ENCODE data around the gene AFG3L2.

DNA sequence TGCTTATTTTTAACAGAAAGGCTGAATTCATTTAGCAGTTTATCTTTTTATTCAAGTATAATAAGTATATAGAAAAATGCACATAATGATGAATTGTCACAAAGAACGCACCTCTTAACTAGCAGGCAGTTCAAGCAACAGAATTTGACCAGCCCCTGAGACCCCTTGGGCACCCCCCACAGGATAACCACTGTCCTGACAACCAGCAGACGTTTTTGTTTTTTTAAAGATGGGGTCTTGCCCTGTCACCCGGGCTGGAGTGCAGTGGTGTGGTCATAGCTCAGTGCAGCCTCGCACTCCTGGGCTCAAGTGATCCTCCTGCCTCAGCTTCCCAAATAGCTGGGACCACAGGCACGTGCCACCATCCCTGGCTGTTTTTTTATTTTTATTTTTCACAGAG, 44.7 kb upstream of the AFG3L2 start:
- no peak for TF ChIP-seq ZNF23 (CRISPR knock-in tag; IDR thresholded peaks at IDR 0.05)
- no peak for TF ChIP-seq EZH2 (IDR thresholded peaks at IDR 0.05; ENCODE audit: borderline replicate concordance, low read depth, low read length)
- TF ChIP-seq NCOA1 (IDR thresholded peaks at IDR 0.05; ENCODE audit: low read depth) = no peak
- TF ChIP-seq, protein P1, sequence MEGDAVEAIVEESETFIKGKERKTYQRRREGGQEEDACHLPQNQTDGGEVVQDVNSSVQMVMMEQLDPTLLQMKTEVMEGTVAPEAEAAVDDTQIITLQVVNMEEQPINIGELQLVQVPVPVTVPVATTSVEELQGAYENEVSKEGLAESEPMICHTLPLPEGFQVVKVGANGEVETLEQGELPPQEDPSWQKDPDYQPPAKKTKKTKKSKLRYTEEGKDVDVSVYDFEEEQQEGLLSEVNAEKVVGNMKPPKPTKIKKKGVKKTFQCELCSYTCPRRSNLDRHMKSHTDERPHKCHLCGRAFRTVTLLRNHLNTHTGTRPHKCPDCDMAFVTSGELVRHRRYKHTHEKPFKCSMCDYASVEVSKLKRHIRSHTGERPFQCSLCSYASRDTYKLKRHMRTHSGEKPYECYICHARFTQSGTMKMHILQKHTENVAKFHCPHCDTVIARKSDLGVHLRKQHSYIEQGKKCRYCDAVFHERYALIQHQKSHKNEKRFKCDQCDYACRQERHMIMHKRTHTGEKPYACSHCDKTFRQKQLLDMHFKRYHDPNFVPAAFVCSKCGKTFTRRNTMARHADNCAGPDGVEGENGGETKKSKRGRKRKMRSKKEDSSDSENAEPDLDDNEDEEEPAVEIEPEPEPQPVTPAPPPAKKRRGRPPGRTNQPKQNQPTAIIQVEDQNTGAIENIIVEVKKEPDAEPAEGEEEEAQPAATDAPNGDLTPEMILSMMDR (IDR thresholded peaks at IDR 0.05 in 2 of 3, conservative IDR thresholded peaks at IDR 0.05 in 1 of 3; ENCODE audit: insufficient read depth in 2 of 3, low read depth in 1 of 3, low read length in 3 of 3) = no peak
- TF ChIP-seq POLR2A (conservative IDR thresholded peaks at IDR 0.05) = no peak
- no peak for TF ChIP-seq FOXK1 (CRISPR knock-in tag; IDR thresholded peaks at IDR 0.05; ENCODE audit: borderline replicate concordance)
- TF ChIP-seq MYC (IDR thresholded peaks at IDR 0.05; ENCODE audit: low read depth, low read length) = no peak
- TF ChIP-seq MYC (CRISPR knock-in tag; IDR thresholded peaks at IDR 0.05; ENCODE audit: borderline replicate concordance, low read depth) = no peak
- TF ChIP-seq COPS2 (conservative IDR thresholded peaks at IDR 0.05) = no peak
- TF ChIP-seq ZNF436 (CRISPR knock-in tag; IDR thresholded peaks at IDR 0.05) = no peak
- no peak for TF ChIP-seq CTBP1 (IDR thresholded peaks at IDR 0.05; ENCODE audit: borderline replicate concordance)
